HEK293 (cell line): Measurements from ENCODE around the gene B4GALT2.

Experiments
- AEBP2 ChIP-seq: fragments of 450-650 bp; formaldehyde crosslinking; IDR thresholded peaks from 2 replicates; pipeline ENCODE4 v1.5.1; 2016; ENCODE audit warnings: missing biosample characterization, missing genetic modification characterization, borderline replicate concordance
- GLI4 ChIP-seq: fragments of 450-650 bp; formaldehyde crosslinking; IDR thresholded peaks from 2 replicates; pipeline ENCODE4 v1.5.1; 2016; ENCODE audit warnings: missing biosample characterization, missing genetic modification characterization
- KLF1 ChIP-seq: fragments of 450-650 bp; formaldehyde crosslinking; IDR thresholded peaks from 2 replicates; pipeline ENCODE4 v1.5.1; 2016; ENCODE audit warnings: missing biosample characterization, missing genetic modification characterization
- KLF10 ChIP-seq: fragments of 450-650 bp; IDR thresholded peaks from 2 replicates; pipeline ENCODE4 v1.5.1; 2018; ENCODE audit warnings: missing biosample characterization, mild to moderate bottlenecking, missing genetic modification characterization
- KLF8 ChIP-seq: fragments of 450-650 bp; formaldehyde crosslinking; IDR thresholded peaks from 2 replicates; pipeline ENCODE4 v1.5.1; 2016; ENCODE audit warnings: missing biosample characterization, missing genetic modification characterization
- MYNN ChIP-seq: fragments of 450-650 bp; formaldehyde crosslinking; IDR thresholded peaks from 2 replicates; pipeline ENCODE4 v1.5.1; 2016; ENCODE audit warnings: missing biosample characterization, missing genetic modification characterization, borderline replicate concordance
- PRDM10 ChIP-seq: fragments of 450-650 bp; formaldehyde crosslinking; IDR thresholded peaks from 2 replicates; pipeline ENCODE4 v1.5.1; 2016; ENCODE audit warnings: missing biosample characterization, missing genetic modification characterization
- SP3 ChIP-seq: fragments of 450-650 bp; formaldehyde crosslinking; IDR thresholded peaks from 2 replicates; pipeline ENCODE4 v1.5.1; 2016; ENCODE audit warnings: missing biosample characterization, missing genetic modification characterization
- ZBTB17 ChIP-seq: fragments of 450-650 bp; formaldehyde crosslinking; IDR thresholded peaks from 2 replicates; pipeline ENCODE4 v1.5.1; 2016; ENCODE audit warnings: missing biosample characterization, missing genetic modification characterization
- ZNF335 ChIP-seq: fragments of 450-650 bp; formaldehyde crosslinking; conservative IDR thresholded peaks from 2 replicates; pipeline ENCODE4 v1.5.1; 2016; ENCODE audit warnings: missing biosample characterization, missing genetic modification characterization
- ZNF341 ChIP-seq: fragments of 450-650 bp; formaldehyde crosslinking; IDR thresholded peaks from 2 replicates; pipeline ENCODE4; 2016; ENCODE audit warnings: low read depth, missing biosample characterization, missing genetic modification characterization
- ZNF426 ChIP-seq: fragments of 450-650 bp; formaldehyde crosslinking; IDR thresholded peaks from 2 replicates; pipeline ENCODE4 v1.5.1; 2017; ENCODE audit warnings: missing biosample characterization, missing genetic modification characterization, mild to moderate bottlenecking, inconsistent platforms, moderate library complexity
- ZNF571 ChIP-seq: fragments of 450-650 bp; formaldehyde crosslinking; IDR thresholded peaks from 2 replicates; pipeline ENCODE4 v1.5.0; 2017; ENCODE audit warnings: missing biosample characterization, missing genetic modification characterization
- ZNF660 ChIP-seq: fragments of 450-650 bp; IDR thresholded peaks from 2 replicates; pipeline ENCODE4 v1.5.1; 2018; ENCODE audit warnings: missing biosample characterization, mild to moderate bottlenecking, missing genetic modification characterization
- ZNF707 ChIP-seq: fragments of 450-650 bp; formaldehyde crosslinking; IDR thresholded peaks from 2 replicates; pipeline ENCODE4 v1.5.1; 2016; ENCODE audit warnings: missing biosample characterization, missing genetic modification characterization
- ZNF792 ChIP-seq: fragments of 450-650 bp; formaldehyde crosslinking; IDR thresholded peaks from 2 replicates; pipeline ENCODE4 v1.5.1; 2016; ENCODE audit warnings: missing biosample characterization, missing genetic modification characterization
- TF ChIP-seq, protein P1 (sequence below): fragments of 450-650 bp; formaldehyde crosslinking; conservative IDR thresholded peaks from 2 replicates; pipeline ENCODE4 v1.5.1; 2016; ENCODE audit warnings: low read depth, missing biosample characterization, missing genetic modification characterization

B4GALT2 gene

GRCh38 chr1:43969746-43970466, 9.1 kb upstream of the B4GALT2 start, which contains the start of gene DPH2 (continued):
- TF ChIP-seq, protein P1, sequence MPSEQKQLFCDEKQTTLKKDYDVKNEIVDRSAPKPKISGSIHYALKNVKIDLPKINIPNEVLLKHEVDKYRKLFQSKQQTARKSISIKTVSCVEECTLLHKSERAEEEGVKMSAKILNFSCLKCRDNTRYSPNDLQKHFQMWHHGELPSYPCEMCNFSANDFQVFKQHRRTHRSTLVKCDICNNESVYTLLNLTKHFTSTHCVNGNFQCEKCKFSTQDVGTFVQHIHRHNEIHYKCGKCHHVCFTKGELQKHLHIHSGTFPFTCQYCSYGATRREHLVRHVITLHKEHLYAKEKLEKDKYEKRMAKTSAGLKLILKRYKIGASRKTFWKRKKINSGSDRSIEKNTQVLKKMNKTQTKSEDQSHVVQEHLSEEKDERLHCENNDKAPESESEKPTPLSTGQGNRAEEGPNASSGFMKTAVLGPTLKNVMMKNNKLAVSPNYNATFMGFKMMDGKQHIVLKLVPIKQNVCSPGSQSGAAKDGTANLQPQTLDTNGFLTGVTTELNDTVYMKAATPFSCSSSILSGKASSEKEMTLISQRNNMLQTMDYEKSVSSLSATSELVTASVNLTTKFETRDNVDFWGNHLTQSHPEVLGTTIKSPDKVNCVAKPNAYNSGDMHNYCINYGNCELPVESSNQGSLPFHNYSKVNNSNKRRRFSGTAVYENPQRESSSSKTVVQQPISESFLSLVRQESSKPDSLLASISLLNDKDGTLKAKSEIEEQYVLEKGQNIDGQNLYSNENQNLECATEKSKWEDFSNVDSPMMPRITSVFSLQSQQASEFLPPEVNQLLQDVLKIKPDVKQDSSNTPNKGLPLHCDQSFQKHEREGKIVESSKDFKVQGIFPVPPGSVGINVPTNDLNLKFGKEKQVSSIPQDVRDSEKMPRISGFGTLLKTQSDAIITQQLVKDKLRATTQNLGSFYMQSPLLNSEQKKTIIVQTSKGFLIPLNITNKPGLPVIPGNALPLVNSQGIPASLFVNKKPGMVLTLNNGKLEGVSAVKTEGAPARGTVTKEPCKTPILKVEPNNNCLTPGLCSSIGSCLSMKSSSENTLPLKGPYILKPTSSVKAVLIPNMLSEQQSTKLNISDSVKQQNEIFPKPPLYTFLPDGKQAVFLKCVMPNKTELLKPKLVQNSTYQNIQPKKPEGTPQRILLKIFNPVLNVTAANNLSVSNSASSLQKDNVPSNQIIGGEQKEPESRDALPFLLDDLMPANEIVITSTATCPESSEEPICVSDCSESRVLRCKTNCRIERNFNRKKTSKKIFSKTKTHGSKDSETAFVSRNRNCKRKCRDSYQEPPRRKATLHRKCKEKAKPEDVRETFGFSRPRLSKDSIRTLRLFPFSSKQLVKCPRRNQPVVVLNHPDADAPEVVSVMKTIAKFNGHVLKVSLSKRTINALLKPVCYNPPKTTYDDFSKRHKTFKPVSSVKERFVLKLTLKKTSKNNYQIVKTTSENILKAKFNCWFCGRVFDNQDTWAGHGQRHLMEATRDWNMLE: peak; percentile 93
- TF ChIP-seq KLF1 (tag by site-specific recombination): no peak
- TF ChIP-seq KLF8 (tag by site-specific recombination): peak; percentile 49; the same call in 1 of the 2 replicates
- TF ChIP-seq AEBP2 (tag by site-specific recombination): no peak
- no peak for TF ChIP-seq MYNN (tag by site-specific recombination)
- TF ChIP-seq ZNF660 (tag by site-specific recombination): peak; percentile 56; the same call in 1 of the 2 replicates
- peak; percentile 90 for TF ChIP-seq SP3 (tag by site-specific recombination)
- TF ChIP-seq ZNF571 (tag by site-specific recombination): no peak
- TF ChIP-seq ZNF792 (tag by site-specific recombination): no peak
- no peak for TF ChIP-seq KLF10 (tag by site-specific recombination)
- TF ChIP-seq ZNF341 (tag by site-specific recombination): no peak
- no peak for TF ChIP-seq GLI4 (tag by site-specific recombination)
- TF ChIP-seq ZNF707 (tag by site-specific recombination): no peak
- no peak for TF ChIP-seq ZNF426
- no peak for TF ChIP-seq PRDM10 (tag by site-specific recombination)
- TF ChIP-seq ZBTB17 (tag by site-specific recombination): peak; percentile 89
- TF ChIP-seq ZNF335 (tag by site-specific recombination): peak; percentile 53
